Loucy (cell line): ENCODE measurements around the gene IGFN1.

ENCODE experiments used
- H2AFZ ChIP-seq: fragments of 200-600 bp; sonication (generic); 2 replicates; pipeline ENCODE4 v1.6.0; 2016; ENCODE audit warnings: antibody characterized with exemption, mild to moderate bottlenecking, low read length, moderate library complexity
- H3F3A ChIP-seq: fragments of 200-600 bp; 2 replicates; pipeline ENCODE4 v1.6.0; 2016; ENCODE audit warnings: antibody characterized with exemption, low read depth, mild to moderate bottlenecking
- H3K27me3 ChIP-seq: fragments of 200-600 bp; sonication (generic); 2 replicates; pipeline ENCODE4 v1.6.1; 2014; ENCODE audit warnings: low read length, mild to moderate bottlenecking; ENCODE audit not compliant: insufficient read depth, poor library complexity, severe bottlenecking
- H3K36me3 ChIP-seq: fragments of 200-600 bp; sonication (generic); 2 replicates; pipeline ENCODE4 v1.6.1; 2016; ENCODE audit warnings: low read length; ENCODE audit not compliant: insufficient read depth
- H3K4me1 ChIP-seq: fragments of 200-600 bp; sonication (generic); 2 replicates; pipeline ENCODE4 v1.5.1; 2014; ENCODE audit warnings: low read length, mild to moderate bottlenecking; ENCODE audit not compliant: insufficient read depth, poor library complexity, severe bottlenecking
- H3K4me2 ChIP-seq: fragments of 200-600 bp; sonication (generic); 2 replicates; pipeline ENCODE4 v1.6.0; 2014; ENCODE audit warnings: antibody characterized with exemption, low read length, low read depth, mild to moderate bottlenecking; ENCODE audit not compliant: poor library complexity, severe bottlenecking
- H3K4me3 ChIP-seq: fragments of 200-600 bp; sonication (generic); 2 replicates; pipeline ENCODE4 v1.5.1; 2014; ENCODE audit warnings: low read length, mild to moderate bottlenecking, mixed read lengths; ENCODE audit not compliant: poor library complexity, severe bottlenecking
- H3K79me2 ChIP-seq: fragments of 200-600 bp; sonication (generic); 2 replicates; pipeline ENCODE4 v1.6.1; 2014; ENCODE audit warnings: low read length; ENCODE audit not compliant: insufficient read depth
- H3K9ac ChIP-seq: fragments of 200-600 bp; sonication (generic); 2 replicates; pipeline ENCODE4 v1.6.0; 2014; ENCODE audit warnings: mild to moderate bottlenecking, low read depth, low read length, moderate library complexity; ENCODE audit not compliant: poor library complexity, severe bottlenecking
- H3K9me2 ChIP-seq: fragments of 200-600 bp; sonication (generic); replicated peaks from 2 replicates; pipeline ENCODE4 v1.6.1; 2016; ENCODE audit warnings: low read depth, low read length, mixed read lengths
- H3K9me3 ChIP-seq: fragments of 200-600 bp; sonication (generic); 2 replicates; pipeline ENCODE4 v1.6.1; 2014; ENCODE audit warnings: mild to moderate bottlenecking, antibody characterized with exemption, low read length, low read depth; ENCODE audit not compliant: insufficient read depth
- H4K20me1 ChIP-seq: fragments of 200-600 bp; sonication (generic); 2 replicates; pipeline ENCODE4 v1.6.0; 2014; ENCODE audit warnings: antibody characterized with exemption, low read length, mild to moderate bottlenecking; ENCODE audit not compliant: insufficient read depth, poor library complexity, severe bottlenecking
- EZH2phosphoT487 ChIP-seq: fragments of 200-600 bp; IDR thresholded peaks from 2 replicates; pipeline ENCODE4 v1.6.1; 2018; ENCODE audit warnings: antibody characterized with exemption, mild to moderate bottlenecking, moderate library complexity, borderline replicate concordance
- TF ChIP-seq, protein P1 (sequence below): fragments of 200-600 bp; sonication (generic); conservative IDR thresholded peaks from 2 replicates; pipeline ENCODE4 v1.5.1; 2014; ENCODE audit warnings: mild to moderate bottlenecking, antibody characterized with exemption, low read length

Gene IGFN1

DNA sequence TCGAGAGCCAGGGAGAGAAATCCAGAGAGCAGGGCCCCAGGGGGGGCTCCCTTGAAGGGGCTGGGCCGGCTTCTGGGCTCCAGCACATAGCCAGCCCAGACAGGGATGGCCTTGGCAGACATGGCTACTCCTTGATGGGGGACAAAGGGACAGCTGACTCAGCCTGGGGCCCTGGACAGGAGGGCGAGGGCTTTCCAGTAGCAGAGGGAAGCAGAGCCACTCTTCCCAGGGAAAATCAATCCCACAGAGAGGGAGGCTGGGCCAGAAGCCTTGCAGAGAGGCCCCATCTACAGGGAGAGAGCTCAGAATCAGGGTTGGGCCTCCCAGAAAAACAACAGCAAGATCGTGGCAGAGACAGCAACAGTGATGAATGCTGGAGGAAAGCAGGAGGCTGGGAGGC is 15.6 kb downstream of the IGFN1 start:
- TF ChIP-seq, protein P1, sequence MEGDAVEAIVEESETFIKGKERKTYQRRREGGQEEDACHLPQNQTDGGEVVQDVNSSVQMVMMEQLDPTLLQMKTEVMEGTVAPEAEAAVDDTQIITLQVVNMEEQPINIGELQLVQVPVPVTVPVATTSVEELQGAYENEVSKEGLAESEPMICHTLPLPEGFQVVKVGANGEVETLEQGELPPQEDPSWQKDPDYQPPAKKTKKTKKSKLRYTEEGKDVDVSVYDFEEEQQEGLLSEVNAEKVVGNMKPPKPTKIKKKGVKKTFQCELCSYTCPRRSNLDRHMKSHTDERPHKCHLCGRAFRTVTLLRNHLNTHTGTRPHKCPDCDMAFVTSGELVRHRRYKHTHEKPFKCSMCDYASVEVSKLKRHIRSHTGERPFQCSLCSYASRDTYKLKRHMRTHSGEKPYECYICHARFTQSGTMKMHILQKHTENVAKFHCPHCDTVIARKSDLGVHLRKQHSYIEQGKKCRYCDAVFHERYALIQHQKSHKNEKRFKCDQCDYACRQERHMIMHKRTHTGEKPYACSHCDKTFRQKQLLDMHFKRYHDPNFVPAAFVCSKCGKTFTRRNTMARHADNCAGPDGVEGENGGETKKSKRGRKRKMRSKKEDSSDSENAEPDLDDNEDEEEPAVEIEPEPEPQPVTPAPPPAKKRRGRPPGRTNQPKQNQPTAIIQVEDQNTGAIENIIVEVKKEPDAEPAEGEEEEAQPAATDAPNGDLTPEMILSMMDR, result no peak
- no peak for TF ChIP-seq EZH2phosphoT487
- Histone ChIP-seq H3K9ac (no peak overlapping the region), H3K4me1 (no peaks in the 10 kb centered on the region), H3K4me2 (no peak overlapping the region), H3K4me3 (no peak overlapping the region), H3K36me3 (no peaks in the 10 kb centered on the region), H3F3A (no peaks in the 10 kb centered on the region), H3K79me2 (no peaks in the 10 kb centered on the region), H4K20me1 (no peaks in the 10 kb centered on the region), H3K27me3 (no peaks in the 10 kb centered on the region), H3K9me2 (no peaks in the 10 kb centered on the region), H2AFZ (no peak overlapping the region), H3K9me3 (no peaks in the 10 kb centered on the region)

DNA sequence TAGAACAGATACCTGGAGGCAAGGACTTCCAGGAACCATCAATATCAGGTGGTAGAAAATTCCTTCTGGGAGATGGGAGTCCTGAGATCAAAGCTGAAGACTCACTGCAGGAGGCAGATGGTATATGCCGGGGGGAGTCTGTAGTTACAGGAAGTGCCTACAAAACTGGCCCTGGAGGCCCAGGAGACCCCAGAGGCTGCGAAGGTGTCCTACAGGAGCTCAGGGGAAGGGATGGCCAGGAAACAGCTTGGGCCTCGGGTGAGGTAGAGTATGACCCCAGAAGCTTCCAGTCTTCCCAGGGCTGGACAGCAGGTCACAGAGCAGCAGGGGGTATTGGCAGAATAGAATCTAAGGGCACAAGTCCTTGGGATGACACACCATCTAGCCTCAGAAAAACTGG is 16.4 kb downstream of the IGFN1 start:
- Histone ChIP-seq H3K36me3 (no peaks in the 10 kb centered on the region), H4K20me1 (no peaks in the 10 kb centered on the region), H3K4me2 (no peak overlapping the region), H2AFZ (no peak overlapping the region), H3K9me2 (no peaks in the 10 kb centered on the region), H3K4me1 (no peaks in the 10 kb centered on the region), H3K9me3 (no peaks in the 10 kb centered on the region), H3K9ac (no peak overlapping the region), H3F3A (no peaks in the 10 kb centered on the region), H3K4me3 (no peak overlapping the region), H3K79me2 (no peaks in the 10 kb centered on the region), H3K27me3 (no peaks in the 10 kb centered on the region)
- TF ChIP-seq, protein P1, result no peak
- TF ChIP-seq EZH2phosphoT487, result no peak

DNA sequence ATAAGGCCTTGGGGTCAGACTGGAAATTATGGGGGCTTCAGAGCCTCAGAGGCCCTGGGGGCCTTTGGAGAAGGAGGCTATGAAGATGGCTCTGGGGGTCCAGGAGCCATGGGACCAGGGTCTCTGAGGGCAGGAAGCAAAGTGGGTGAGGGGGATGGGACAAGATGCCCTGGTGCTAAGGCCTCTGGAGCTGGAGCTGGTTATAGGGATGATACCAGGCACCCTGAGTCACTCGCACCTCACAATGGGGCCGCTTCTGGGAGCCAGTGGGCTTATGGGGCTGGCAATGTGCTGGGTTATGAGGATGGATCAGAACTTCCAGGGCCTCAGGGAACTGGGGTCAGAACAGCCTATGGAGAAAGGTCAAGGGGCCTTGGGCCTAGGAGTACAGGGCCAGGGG is 17.6 kb downstream of the IGFN1 start:
- H3K4me3 ChIP-seq, result no peak overlapping the region
- H2AFZ ChIP-seq, result no peak overlapping the region
- TF ChIP-seq EZH2phosphoT487, result no peak
- TF ChIP-seq, protein P1, result no peak
- no peaks in the 10 kb centered on the region for H3K79me2 ChIP-seq
- no peaks in the 10 kb centered on the region for H4K20me1 ChIP-seq
- no peaks in the 10 kb centered on the region for H3K27me3 ChIP-seq
- H3K4me1 ChIP-seq, result no peaks in the 10 kb centered on the region
- no peaks in the 10 kb centered on the region for H3K36me3 ChIP-seq
- H3K9me2 ChIP-seq, result no peaks in the 10 kb centered on the region
- no peaks in the 10 kb centered on the region for H3F3A ChIP-seq
- no peak overlapping the region for H3K4me2 ChIP-seq
- no peak overlapping the region for H3K9ac ChIP-seq
- H3K9me3 ChIP-seq, result no peaks in the 10 kb centered on the region
